Body of pancreas (tissue), 4 donors: ENCODE data around the gene UBE2B. TPM values are rescaled to one million over a fixed set of nuclear protein-coding genes. Genes with fewer than 3 reads are reported as not detected.

Experiments
- ATAC-seq: fragments of 150-250 bp; one replicate; pipeline ENCODE4 v1.9.1; 2016
- DNase-seq, 4 donors: peaks; one replicate each; pipeline ENCODE4 v3.0.0-alpha.2; 2019
- H3K27ac ChIP-seq, 4 donors: fragments of 200-600 bp; sonication (generic); 1 replicate in 3 of 4; 2 replicates in 1 of 4; pipeline versions ENCODE4 v1.5.1 to v1.6.1; 2016 to 2019; ENCODE audit warnings: mild to moderate bottlenecking in 1 of 4, mixed read lengths in 1 of 4, moderate library complexity in 1 of 4
- H3K27me3 ChIP-seq, 2 donors: fragments of 200-600 bp; sonication (generic); one replicate each; pipeline ENCODE4 v1.6.0; 2016; ENCODE audit warnings: mild to moderate bottlenecking in 1 of 2
- H3K36me3 ChIP-seq, 2 donors: fragments of 200-600 bp; sonication (generic); replicated peaks in 1 of 2; 2 replicates each; pipeline ENCODE4 v1.5.1; 2016; ENCODE audit warnings: low read depth in 2 of 2; ENCODE audit not compliant: insufficient read depth in 1 of 2
- H3K4me1 ChIP-seq: fragments of 200-600 bp; sonication (generic); one replicate; pipeline ENCODE4 v1.6.0; 2016
- H3K4me3 ChIP-seq, 2 donors: fragments of 200-600 bp; sonication (generic); 1 replicate in 1 of 2; 2 replicates in 1 of 2; pipeline ENCODE4 v1.5.1; 2016 to 2019
- H3K9me3 ChIP-seq, 3 donors: fragments of 200-600 bp; sonication (generic); 1 replicate in 2 of 3; 2 replicates in 1 of 3; pipeline ENCODE4 v1.5.1; 2016
- POLR2A ChIP-seq, 3 donors: fragments of 450-650 bp; IDR thresholded peaks; one replicate each; pipeline ENCODE4 v1.6.1; 2016; ENCODE audit warnings: antibody characterized with exemption in 3 of 3, mild to moderate bottlenecking in 2 of 3
- WGBS, 2 donors: methylation state at CpG; one replicate each; pipeline ENCODE4 v1.1.5; 2017; 5-methylcytosine and 5-hydroxymethylcytosine counted together
- intact Hi-C: fragments of 100-400 bp; cut with DNase I; formaldehyde crosslinking; loops from one replicate; pipeline ENCODE4 v1.15.1; 2023
- total RNA-seq, 2 donors: library from RNA; depleted of rRNA; stranded (reverse); fragments of >200 nt; gene quantifications; one replicate each; pipeline ENCODE4 v1.1.0, GENCODE V29; 2016
- TF ChIP-seq, protein P1 (sequence below), 7 experiments: fragments of 450-650 bp in 4 of 7; fragments of 200-600 bp in 3 of 7; sonication (generic) in 3 of 7; IDR thresholded peaks; one replicate each; pipeline ENCODE4 v1.5.1; 2016 to 2019; ENCODE audit warnings: antibody characterized with exemption in 7 of 7

Gene UBE2B
- total RNA-seq, 2 donors from 2014 or later: 31.6 to 36.1 TPM

DNA sequence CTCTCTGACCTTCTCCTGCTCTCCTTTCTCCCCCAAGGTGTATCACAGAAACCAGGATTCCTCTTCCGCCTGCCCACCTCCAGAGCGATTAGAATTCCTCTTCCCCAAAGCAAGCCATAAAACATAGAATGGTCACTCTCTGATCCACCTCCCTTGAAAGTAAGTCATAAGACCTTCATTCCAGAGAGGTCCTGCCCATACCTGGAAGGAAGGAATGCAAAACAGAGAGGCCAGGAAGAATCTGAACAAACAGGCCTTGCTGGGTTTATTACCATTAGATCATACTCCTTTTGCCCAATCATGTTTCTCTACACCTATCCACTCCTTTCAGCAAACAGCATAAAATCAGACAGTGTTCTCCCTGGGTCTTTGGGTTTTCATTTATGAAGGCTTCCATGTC is 25.4 kb upstream of the UBE2B start:
- no peaks in the 10 kb centered on the region for H3K36me3 ChIP-seq
- no peak overlapping the region for H3K27ac ChIP-seq
- no peak for DNase-seq
- H3K4me1 ChIP-seq: no peaks in the 10 kb centered on the region
- H3K4me3 ChIP-seq: no peak overlapping the region
- ATAC-seq: no peak
- H3K9me3 ChIP-seq: no peaks in the 10 kb centered on the region
- intact Hi-C loops: no loop called here
- no peak for TF ChIP-seq POLR2A (IDR thresholded peaks at IDR 0.05)
- TF ChIP-seq, protein P1, sequence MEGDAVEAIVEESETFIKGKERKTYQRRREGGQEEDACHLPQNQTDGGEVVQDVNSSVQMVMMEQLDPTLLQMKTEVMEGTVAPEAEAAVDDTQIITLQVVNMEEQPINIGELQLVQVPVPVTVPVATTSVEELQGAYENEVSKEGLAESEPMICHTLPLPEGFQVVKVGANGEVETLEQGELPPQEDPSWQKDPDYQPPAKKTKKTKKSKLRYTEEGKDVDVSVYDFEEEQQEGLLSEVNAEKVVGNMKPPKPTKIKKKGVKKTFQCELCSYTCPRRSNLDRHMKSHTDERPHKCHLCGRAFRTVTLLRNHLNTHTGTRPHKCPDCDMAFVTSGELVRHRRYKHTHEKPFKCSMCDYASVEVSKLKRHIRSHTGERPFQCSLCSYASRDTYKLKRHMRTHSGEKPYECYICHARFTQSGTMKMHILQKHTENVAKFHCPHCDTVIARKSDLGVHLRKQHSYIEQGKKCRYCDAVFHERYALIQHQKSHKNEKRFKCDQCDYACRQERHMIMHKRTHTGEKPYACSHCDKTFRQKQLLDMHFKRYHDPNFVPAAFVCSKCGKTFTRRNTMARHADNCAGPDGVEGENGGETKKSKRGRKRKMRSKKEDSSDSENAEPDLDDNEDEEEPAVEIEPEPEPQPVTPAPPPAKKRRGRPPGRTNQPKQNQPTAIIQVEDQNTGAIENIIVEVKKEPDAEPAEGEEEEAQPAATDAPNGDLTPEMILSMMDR (IDR thresholded peaks at IDR 0.05): no peak
- 77 to 86% methylated on average over 2 of the region's 2 CpGs for WGBS, 2 donors
- H3K27me3 ChIP-seq: no peaks in the 10 kb centered on the region

DNA sequence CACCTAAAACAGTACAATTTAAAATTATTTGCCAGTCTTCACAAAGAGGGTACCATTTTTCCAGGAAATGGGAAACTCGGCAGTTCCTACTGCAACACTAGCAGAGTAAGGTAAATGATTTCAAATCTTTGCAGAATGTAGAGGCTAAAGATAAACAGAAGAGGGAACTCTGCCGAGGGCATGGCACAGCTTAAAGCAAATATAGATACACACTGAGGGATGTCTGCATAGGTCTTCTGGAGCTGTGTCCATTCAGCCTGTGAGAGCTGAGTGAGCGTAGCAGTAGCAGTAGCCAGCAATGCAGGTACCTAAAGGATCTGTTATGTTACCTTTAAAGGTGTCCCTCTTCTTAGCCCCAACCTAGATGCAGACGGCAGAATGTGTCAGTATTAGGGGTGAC is 21.9 kb upstream of the UBE2B start:
- 54 to 91% methylated on average over 4 of the region's 4 CpGs for WGBS, 2 donors
- Histone ChIP-seq H3K4me1 (no peaks in the 10 kb centered on the region), H3K4me3 (no peak overlapping the region), H3K27me3 (no peaks in the 10 kb centered on the region), H3K36me3 (no peaks in the 10 kb centered on the region), H3K27ac (no peak overlapping the region), H3K9me3 (no peaks in the 10 kb centered on the region)
- DNase-seq: no peak
- no peak for ATAC-seq
- intact Hi-C loops: no loop called here
- TF ChIP-seq POLR2A (IDR thresholded peaks at IDR 0.05): no peak
- TF ChIP-seq, protein P1 (IDR thresholded peaks at IDR 0.05): no peak

DNA sequence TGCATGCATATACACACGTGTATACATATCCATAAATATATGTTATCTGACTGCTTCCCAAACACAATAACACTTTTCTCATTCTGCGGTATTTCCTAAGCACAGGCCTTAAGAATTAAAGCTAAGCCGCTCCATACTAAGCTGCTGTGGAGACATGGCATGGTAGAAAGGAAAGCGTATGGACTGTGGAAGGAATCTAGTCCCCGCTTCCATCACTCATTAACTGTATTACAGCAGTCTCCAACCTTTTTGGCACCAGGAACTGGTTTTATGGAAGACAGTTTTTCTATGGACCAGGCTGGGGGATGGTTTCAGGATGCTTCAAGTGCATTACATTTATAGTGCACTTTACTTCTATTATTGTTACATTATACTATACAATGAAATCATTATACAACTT is 15.7 kb upstream of the UBE2B start:
- no peaks in the 10 kb centered on the region for H3K4me1 ChIP-seq
- no peaks in the 10 kb centered on the region for H3K36me3 ChIP-seq
- 84 to 92% methylated on average over 5 of the region's 5 CpGs for WGBS, 2 donors
- intact Hi-C loops: no loop called here
- H3K9me3 ChIP-seq: no peaks in the 10 kb centered on the region
- DNase-seq (no peak), ATAC-seq (no peak)
- H3K27me3 ChIP-seq: no peaks in the 10 kb centered on the region
- H3K4me3 ChIP-seq: no peak overlapping the region
- TF ChIP-seq, protein P1 (IDR thresholded peaks at IDR 0.05): no peak
- no peak for TF ChIP-seq POLR2A (IDR thresholded peaks at IDR 0.05)
- no peak overlapping the region for H3K27ac ChIP-seq

DNA sequence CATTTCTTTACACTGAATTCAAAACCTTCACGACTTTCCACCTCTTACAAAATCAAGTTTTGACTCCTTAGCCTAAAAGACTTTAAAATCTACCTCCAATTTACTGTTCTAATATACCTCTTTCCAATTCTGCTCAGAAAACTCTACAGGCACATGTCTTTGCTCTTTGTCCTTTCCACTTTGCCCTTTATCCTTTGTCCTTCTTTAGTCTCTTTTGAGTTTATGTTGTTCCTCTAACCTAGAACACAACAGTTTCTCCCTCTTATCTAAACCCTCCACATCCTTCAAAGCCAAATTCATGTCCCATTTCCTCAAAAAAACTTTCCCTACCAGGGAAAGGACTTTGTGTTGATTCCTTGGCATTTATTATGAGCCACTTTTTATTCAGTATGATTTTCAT is 5.8 kb upstream of the UBE2B start:
- H3K27me3 ChIP-seq: no peaks in the 10 kb centered on the region
- DNase-seq (no peak), ATAC-seq (no peak)
- H3K4me3 ChIP-seq: no peak overlapping the region
- H3K36me3 ChIP-seq: no peaks in the 10 kb centered on the region
- 85 to 92% methylated on average over 1 of the region's 1 CpG for WGBS, 2 donors
- intact Hi-C loops: no loop called here
- no peak overlapping the region for H3K27ac ChIP-seq
- no peak for TF ChIP-seq POLR2A (IDR thresholded peaks at IDR 0.05)
- TF ChIP-seq, protein P1 (IDR thresholded peaks at IDR 0.05): no peak
- H3K9me3 ChIP-seq: no peaks in the 10 kb centered on the region
- peaks cover 22% of the 10 kb centered on the region for H3K4me1 ChIP-seq

DNA sequence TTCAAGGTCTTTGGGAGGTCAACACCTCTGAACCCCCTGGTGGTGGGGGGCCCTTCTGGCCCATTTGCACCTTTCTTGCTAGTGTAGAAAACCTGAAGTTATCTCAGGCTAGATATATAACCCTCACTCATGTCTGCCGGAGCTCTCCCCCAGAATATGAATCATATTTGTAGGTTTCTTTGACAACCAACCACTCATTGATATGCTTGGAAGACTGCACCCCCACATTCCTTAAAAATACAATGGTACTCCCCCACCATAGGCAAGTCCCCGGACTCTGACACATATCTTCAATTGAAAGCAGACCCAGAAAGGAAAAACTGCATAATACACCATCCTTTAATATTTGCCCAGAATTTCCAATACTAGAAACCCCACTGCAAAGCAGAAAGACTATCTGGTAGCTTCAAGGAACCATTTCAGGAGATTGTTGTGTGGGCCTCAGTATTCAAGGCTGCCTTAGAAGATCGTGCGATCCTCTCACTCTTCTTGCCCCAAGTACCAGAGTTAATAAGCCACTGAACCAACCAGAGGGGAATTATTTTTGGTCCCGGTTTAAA is 978 bp upstream of the UBE2B start:
- intact Hi-C loops: no loop called here
- Histone ChIP-seq H3K4me3 (no peak overlapping the region), H3K27ac (peak overlapping the region; percentile 99 to 100 (median 99)), H3K27me3 (no peaks in the 10 kb centered on the region), H3K9me3 (no peaks in the 10 kb centered on the region), H3K36me3 (no peaks in the 10 kb centered on the region), H3K4me1 (peaks cover 39% of the 10 kb centered on the region)
- 20 to 23% methylated on average over 5 of the region's 5 CpGs for WGBS, 2 donors
- ATAC-seq (peak; percentile 0), DNase-seq (no peak)
- TF ChIP-seq, protein P1 (IDR thresholded peaks at IDR 0.05): no peak
- TF ChIP-seq POLR2A (IDR thresholded peaks at IDR 0.05): no peak
